NCI-H748 (cell line): ENCODE results near the gene DIAPH3.

Experiments used
- DNase-seq: peaks from one replicate; lab custom pipeline; 2025; ENCODE audit not compliant: unreplicated experiment; lab: John Stamatoyannopoulos, UW

DIAPH3 gene

DNA sequence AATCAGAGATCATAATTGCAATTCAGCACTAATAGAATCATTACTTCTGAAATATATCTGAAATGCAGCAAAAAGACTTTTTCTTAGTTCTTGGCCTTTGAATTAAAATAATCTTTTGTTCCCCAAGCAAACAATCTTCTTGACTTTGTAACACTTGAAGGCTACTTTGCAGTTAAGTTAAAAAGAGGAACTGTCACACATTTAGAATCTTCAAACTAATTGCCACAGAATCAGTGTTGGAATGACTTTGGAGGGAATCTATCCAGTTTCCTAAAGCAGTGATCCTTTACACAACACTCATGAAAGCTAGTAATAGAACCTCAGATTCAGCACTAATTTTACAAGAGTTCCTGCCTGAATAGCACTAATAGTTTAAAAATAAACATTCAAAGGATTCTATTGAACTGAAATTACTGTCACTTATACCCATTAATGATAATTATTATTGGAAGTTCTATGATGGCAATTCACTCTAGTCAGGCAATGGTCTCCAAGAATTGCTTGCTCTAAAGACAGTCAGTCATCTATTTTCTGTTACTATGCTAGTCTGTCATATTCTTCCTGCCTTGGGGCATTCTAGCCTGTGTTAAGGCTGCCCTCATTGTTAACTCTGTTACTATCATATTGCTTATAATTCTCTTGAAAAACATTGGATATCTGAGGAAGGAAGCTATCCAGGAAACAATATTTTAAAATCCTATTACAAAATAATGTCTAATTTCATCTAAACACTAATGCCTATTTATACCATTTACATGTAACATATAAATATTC lies 362.4 kb downstream of the DIAPH3 start:
- DNase-seq, result no peak

DNA sequence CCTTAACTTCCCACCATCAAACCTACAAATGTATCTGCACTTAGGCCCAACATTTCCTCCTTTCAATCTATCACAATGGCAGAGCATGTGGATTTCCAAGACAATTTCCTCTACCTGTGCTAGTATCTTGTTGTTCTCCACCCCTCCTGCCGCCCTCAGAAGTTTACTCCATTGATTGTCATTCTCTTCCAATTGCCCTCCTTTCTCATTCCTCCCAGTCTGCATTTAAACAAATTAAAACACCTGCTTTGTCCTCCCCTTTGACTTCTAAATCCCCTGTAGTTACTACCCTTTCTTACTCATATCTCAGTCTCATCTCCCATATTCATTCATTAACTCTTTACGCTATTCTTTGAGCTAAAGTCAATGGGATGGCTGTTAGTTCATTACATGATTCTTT lies 370.6 kb downstream of the DIAPH3 start:
- DNase-seq, result no peak

DNA sequence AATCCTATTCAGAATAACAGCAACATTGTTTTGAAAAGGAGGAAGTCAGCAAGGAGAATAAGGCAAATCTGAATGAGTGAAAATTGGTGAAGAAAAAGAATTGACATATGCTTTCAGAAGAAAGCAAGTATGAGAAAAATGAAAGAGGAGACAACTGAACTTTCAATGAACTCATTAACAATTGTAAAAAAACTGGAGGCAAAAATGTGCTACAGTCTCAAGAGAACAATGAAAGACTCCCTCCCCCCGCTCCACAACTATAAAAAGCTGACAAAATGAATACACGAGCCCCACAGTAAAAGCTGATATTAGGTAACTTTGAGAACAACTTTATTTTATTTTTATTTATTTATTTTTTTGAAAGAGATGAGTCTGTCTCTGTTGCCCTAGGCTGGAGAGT lies 373.1 kb downstream of the DIAPH3 start:
- no peak for DNase-seq

DNA sequence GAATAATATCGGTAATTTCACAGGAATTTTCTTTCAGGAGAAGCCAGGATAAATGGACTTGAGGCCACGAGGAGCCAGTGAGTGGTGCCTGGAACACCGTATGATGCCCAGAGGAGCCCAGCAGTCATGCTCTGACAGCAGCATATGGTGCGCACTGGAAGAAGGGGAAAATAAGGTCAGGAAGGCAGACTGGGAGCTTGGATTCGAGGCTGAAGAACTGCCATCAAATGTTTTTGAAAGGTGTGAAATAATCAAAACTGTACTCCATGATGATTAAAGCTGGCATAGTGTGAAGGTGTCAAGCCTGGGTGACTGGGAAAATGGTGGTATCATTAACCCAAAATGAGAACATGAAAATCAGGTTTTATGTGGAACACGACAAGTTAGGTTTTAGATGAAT lies 374.2 kb downstream of the DIAPH3 start:
- no peak for DNase-seq

DNA sequence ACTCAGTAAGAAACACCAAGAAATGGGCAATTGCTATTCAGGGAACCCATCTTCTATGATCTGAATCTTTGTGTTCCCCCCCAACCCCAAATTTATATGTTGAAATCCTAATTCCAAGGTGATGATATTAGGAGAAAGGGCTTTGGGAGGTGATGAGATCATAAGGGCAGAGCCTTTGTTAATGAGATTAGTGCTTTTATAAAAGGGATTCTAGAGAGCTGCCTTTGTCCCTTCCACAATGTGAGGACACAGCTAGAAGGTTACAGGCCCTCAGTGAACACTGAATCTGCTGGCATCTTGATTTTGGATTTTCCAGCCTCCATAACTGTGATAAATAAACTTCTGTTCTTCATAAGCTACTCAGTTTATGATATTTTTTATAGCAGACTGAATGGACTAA lies 376.0 kb downstream of the DIAPH3 start:
- no peak for DNase-seq

DNA sequence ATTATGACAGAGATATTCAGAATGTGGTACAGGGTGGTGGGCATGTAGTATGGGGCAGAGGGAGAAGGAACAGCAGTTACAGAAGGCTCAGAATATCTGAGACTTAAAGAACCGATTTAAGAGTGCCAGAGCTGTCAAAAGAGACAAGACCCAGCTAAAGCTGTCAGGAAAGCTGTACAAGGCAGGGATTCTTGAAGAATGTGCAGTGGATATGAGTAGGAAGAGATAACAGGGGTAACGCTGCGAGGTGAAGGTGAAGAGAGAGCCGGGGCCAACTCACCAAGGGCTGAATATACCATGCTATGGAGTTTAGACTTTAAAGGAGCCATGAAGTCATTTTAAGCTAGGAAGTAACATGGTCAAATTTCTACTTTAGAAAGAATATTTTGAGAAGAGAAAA lies 381.0 kb downstream of the DIAPH3 start:
- no peak for DNase-seq

DNA sequence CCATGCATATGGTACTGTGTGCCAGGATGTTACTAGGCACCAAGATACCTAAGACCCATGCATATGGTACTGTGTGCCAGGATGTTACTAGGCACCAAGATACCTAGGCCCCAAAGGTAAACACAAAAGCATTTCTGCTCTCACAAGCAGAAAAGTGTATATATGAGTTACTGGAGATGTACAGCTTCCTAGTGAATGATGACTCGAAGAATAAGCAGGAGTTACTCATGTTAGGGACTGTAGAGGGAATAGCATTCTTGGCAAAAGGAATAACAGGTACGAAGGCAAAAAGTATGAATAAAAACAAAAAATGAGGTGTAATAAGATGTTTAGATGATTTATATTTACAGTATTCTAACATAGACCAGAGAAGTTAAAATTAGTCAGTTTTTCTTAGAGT lies 383.7 kb downstream of the DIAPH3 start:
- DNase-seq, result no peak

DNA sequence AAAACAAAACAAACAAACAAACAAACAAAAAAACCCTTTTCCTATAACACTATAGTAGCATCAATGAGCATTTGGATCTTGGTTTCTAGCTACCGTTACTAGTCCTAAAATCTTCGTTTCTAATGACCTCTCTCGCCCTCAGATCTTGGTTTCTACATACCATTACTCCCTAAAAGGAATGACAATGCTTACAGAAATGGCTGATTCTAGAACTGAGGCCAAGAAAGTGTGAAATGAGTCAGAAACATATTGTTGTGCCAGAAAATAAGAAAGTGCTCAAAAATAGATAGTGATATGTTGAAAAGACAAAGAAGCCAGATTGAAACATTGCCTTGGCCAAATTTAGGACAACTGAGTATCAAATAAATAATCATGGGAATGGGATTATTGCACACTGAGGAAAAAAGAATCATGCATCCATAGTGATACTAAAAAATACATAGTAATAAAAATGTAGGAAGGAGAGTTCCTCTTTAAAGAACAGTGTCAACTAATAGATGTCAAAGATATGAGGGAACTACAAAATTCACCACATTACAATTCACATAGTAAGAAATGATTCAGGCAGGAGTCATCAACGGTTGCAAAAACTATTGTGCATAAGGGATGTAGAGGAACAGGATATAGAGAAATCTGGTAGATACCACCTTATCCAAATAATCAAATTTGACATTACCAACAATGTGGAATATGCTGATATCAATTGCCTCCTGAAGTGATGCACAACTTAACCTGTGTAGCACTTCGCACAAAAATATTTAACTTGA lies 386.6 kb downstream of the DIAPH3 start:
- no peak for DNase-seq

DNA sequence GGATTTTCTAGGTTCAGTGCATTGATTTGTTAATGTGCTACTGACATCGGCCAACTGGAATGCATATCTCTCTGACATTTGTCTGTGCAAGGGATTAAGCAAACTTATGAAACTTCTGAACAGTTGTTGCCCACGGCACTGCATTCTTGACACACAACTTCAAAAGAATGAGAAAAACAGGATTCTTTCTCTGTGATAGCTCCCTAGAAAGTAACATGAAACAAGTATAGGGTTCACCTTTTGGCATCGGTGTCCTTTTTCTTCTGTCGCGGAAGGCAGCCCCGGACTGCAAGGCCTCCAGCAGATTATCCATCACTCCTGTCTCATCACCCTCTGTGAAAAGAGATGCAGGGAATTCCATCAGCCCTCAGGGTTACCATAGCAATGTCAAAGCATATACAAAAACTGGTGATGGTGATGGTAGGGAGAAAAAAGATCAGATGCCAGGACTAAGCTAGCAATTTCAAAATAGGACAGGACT lies 389.2 kb downstream of the DIAPH3 start:
- no peak for DNase-seq

DNA sequence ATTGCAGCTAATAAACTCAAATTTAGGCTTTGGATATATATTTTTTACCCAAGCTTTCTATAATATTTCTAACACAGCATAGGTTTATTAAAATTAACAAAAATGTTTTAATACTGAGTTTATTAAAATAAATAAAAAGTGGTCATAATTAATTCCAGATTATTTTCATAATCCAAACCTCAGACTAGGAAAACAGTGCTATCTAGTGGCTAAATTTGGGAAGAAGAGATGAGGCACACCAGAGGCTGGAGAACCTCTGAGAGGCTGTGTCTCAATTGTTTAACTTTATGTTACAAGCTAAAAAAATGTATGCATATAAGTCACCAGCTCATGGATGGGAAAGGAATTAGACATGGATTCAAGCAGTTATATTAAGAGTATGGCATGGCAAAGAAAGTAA lies 392.5 kb downstream of the DIAPH3 start:
- peak; percentile 23 for DNase-seq

DNA sequence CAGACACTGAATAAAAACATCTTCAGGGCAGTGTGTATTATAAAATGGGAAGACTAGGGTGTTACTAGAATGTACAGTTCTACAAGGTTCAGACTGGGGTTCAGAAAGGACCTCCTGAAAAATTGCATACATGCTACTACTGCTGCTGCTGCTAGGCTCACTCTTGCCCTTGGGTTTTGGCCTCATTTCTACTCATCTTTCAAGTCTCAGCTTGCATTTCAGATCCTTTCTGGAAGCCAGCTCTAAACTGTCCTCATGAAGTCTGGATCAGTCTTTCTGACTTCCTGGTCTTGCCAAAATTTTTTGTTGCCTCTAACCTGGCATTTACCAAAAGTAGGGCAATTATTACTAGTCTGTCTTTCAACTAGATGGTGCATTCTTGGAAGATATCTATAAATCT lies 393.3 kb downstream of the DIAPH3 start:
- DNase-seq, result no peak

DNA sequence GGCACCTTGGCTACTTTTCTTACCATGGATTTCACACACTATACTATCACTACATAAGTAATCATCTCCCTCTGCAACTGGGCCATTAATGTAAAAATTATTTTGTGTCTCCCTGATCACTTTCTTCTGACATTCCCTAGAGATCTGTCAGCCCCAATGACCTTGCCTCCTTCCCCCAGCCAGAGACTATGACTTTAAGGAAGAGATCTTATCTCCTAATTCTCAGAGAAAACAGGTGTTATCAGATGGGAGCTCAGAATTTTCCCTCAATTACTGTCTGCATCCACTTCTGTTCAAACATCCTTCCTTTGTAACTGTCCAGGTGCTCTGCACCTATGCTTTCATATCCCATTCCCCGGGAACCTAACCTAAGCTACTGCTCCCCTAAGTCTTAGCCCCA lies 397.5 kb downstream of the DIAPH3 start:
- DNase-seq, result no peak

DNA sequence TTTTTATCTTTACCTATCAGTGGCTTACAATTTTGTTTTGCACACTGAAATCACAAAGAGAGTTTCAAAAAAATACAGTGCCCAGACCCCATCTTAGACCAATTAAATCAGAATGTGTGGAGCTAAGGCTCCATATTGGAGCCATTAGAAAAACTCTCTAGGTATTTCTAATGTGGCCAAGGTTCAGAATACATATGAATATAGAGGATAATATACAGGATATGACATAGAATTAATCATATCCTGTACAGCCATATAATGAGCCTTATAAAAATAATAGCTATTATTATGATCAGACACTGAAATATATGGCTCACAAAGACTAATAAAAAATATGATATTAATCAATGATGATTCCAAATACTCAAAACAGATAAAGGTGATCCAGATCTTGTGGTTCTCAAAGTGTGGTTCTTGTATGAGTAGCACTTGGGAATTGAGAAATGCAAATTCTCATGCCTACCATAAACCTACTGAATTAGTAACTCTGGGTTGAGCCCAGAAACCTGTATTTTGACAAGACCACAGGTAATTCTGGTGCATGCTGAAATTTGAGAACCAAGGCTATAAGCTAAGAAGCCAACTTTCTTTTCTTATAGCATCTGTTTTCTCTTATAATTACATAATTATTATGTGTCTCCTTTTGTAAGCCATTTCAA lies 408.0 kb downstream of the DIAPH3 start:
- no peak for DNase-seq

DNA sequence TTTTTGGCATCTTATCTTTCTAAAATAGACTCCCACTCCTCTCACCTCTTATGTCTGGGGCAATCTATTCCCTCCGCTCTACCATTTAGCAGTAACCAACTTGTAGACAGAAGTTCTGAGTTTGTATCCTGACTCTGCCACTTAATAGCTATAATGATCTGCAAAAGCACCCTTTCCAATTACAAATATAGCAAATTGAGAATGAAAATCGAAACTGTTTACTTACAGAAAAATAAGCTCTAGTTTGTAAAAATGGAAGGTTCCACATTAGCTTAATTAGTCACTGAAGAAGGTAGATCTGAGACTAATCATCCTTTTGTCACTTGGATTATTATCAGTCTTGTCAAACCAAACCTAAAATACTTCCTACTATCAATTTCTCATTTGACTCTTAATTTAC lies 409.3 kb downstream of the DIAPH3 start:
- DNase-seq, result no peak

DNA sequence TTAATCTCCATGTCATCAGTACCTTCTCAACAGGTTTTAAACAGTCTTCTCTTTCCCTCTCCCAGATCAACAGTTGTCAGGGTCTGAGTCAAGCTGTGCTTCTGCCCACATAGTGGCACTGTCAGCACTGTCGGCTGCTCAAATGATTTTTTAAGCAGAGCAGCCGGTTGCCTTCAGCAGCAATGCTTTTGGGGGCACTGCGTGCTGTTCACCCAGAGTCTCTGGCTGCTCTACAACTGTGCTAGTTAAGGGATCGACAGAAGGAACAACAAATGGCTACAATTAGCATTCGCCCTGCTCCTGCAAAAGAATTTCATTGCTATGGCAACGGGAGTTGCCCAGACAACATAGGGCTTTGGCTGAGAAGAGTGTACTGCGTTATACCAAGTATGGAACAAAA lies 412.9 kb downstream of the DIAPH3 start:
- peak; percentile 11 for DNase-seq

DNA sequence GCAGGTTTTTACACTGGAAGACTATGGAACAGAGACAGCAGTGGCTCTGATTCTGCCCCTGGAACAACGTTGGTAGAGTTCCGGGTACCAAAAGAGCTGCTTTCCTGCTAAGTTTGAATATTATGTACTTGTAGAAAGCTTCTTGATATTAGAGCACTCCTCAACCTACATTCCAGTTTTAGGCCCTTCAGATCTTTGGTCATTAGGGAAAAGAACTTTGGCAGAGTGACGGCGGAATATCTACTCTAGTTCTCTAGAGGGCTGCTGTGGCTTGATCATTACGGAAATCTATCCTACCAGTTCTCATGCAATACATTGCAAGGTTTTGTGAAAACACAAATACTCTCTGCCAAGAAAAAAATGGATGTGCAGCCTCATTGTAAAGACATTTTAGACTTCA lies 415.7 kb downstream of the DIAPH3 start:
- DNase-seq, result no peak

DNA sequence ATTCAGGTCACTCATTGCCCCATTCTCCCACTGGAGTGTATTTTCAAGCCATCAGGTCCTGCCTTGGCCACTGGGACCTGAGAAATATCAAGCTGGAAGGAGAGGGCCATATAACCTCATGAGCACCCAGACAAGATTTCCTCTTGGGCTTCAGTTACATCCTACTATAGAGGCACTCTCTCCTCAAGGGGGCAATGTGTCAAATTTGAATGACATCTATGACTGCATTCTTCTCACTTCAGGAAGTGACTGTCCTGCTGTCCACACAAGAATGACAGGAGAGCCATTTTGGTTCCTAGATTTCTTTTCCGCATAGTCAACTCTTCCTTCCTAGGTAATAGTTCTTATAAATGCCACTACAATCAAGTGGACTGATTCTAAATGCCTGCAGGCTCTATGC lies 416.2 kb downstream of the DIAPH3 start:
- no peak for DNase-seq

DNA sequence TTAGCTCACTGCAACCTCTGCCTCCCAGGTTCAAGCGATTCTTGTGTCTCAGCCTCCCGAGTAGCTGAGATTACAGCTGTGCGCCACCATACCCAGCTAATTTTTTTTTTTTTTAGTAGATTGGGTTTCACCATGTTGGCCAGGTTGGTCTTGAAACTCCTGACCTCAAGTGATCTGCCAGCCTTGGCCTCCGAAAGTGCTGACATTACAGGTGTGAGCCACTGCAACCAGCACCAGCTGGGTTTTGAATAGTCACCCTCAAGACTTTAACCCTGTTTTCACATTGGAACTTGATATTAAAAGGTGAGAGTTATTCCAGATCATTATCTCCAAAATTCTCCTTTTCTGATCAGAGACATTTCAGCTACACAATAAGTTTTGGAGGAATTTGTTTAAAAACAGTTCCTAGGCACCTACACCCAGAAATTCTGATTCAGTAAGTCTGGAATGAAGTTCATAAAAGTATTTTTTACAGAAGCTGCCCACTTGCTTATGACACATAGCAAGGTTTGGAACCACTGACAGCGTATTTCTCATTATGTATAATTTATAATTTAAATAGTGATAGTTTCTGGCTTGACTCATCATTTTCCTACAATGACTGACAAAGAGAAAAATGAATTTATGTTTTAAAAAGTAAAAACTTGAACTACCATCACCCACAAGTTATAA lies 417.3 kb downstream of the DIAPH3 start:
- DNase-seq, result no peak

DNA sequence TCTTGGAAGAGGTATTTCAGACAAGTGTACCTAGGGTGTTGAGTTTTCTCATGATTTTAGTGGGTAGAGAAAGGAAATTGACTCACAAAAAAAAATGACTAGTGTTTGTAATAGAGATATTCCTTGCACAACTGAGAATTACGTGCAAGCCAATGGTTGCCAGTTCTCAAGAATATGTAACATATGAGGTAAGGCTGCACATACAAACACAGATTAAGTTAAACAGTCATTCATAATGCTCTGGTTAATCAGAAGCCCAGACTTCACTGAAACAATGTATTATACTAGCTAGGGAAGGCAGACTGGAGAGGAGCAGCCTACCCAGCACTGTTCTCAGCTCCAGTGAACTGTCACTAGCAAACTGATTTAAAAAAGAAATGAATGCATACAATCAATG lies 418.3 kb downstream of the DIAPH3 start:
- DNase-seq, result no peak

DNA sequence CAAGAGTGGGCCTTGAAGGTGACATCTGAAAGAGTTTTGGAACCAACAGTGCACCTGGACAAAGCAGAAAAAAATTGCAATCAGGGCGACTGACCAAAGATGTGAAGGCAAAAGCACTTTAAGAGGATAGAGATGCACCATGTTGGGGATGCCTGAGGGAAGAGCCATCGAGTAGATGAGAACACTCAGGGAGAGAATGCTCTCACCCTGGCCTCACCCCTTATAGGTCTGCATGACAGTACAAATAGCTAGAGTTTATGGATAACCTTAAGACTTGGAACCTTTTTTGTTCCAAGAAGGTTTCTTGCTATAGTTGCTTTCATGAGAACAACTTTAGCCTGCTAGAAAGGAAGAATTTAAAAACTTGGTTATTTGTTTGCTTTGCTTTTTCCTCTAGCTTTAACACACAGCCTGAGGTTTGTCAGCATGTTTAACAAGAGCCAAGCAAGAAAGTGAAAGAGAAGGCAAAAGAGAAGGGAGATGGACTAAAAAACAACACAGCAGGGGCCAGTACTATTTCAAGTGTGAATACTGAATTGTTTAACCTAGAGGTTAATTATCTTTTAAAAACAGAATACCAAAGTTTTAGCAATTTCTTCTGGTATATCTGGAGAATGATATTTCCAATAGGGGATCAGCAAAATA lies 418.9 kb downstream of the DIAPH3 start:
- no peak for DNase-seq

DNA sequence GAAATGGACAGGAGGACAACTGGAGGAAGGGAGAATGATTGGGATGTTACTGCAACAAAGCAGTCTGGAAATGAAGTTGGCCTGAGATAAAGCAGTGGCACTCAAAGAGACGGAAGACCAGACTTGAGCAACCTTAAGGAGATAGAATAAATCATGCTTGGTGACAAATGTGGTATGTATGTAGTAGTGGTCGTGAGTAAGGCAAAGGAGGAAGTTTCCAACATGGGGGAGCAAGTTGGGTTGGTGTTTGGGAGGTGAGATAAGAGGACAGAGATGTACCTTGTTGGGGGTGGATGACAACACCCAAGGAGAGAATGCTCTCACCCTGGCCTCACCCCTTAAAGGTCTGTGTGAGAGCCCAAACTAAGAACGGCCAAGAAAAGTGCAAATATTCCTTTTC lies 420.5 kb downstream of the DIAPH3 start:
- DNase-seq, result no peak
